H1 (cell line): Measurements from ENCODE around the gene RRM2. TPM values are rescaled to one million over a fixed set of nuclear protein-coding genes. Genes with fewer than 3 reads are reported as not detected.

Experiments
- CTCF ChIA-PET: fragments of 300-600 bp; sonication (Branson Sonifier 250); formaldehyde crosslinking; loops from one replicate; lab custom pipeline; 2021; ENCODE audit not compliant: partially characterized antibody; lab: Charles Lee
- POLR2A ChIA-PET: fragments of 300-600 bp; sonication (Branson Sonifier 250); formaldehyde crosslinking; loops from one replicate; lab custom pipeline; 2021; ENCODE audit warnings: inconsistent platforms; ENCODE audit not compliant: partially characterized antibody; lab: Charles Lee
- DNase-seq, 2 experiments: peaks; one replicate each; pipeline versions ENCODE4 v3.0.0 to v3.0.0-alpha.2; 2010 to 2022; ENCODE audit warnings: low spot score in 2 of 2, low read depth in 1 of 2, mixed read lengths in 1 of 2
- FAIRE-seq: peaks from 2 replicates; lab custom pipeline; 2011; peaks lifted over from hg19 to GRCh38; lab: Jason Lieb, UNC
- H2AFZ ChIP-seq: 2 replicates; pipeline ENCODE4 v1.8.1; 2012; ENCODE audit warnings: low read length, inconsistent platforms
- H2AK5ac ChIP-seq: 2 replicates; pipeline ENCODE4 v1.6.1; 2013; ENCODE audit warnings: low read depth, low read length
- H2BK120ac ChIP-seq: replicated peaks from 2 replicates; pipeline ENCODE3; 2013; ENCODE audit warnings: low read depth, low read length, inconsistent platforms
- H2BK12ac ChIP-seq: 2 replicates; pipeline ENCODE4 v1.6.1; 2013; ENCODE audit warnings: low read depth, low read length
- H2BK15ac ChIP-seq: 2 replicates; pipeline ENCODE4 v1.6.1; 2013; ENCODE audit warnings: low read length
- H2BK20ac ChIP-seq: 2 replicates; pipeline ENCODE4 v1.6.1; 2013; ENCODE audit warnings: low read length
- H2BK5ac ChIP-seq: 2 replicates; pipeline ENCODE4 v1.6.1; 2013; ENCODE audit warnings: low read depth, low read length
- H3K14ac ChIP-seq: 2 replicates; pipeline ENCODE4 v1.6.1; 2013; ENCODE audit warnings: inconsistent platforms; ENCODE audit not compliant: insufficient read length
- H3K18ac ChIP-seq: 2 replicates; pipeline ENCODE4 v1.6.1; 2013; ENCODE audit warnings: low read length; ENCODE audit errors: extremely low read depth
- H3K23ac ChIP-seq: 2 replicates; pipeline ENCODE4 v1.6.1; 2013; ENCODE audit warnings: inconsistent platforms; ENCODE audit not compliant: insufficient read length
- H3K23me2 ChIP-seq: 2 replicates; pipeline ENCODE4 v1.6.1; 2013; ENCODE audit warnings: low read depth, low read length
- H3K27ac ChIP-seq: 2 replicates; pipeline ENCODE4 v1.6.1; 2011; ENCODE audit warnings: low read depth, low read length, inconsistent platforms
- H3K27me3 ChIP-seq, 4 experiments: replicated peaks in 1 of 4; 1 replicate in 1 of 4; 2 replicates in 3 of 4; pipeline versions ENCODE4 v1.6.1 to v1.8.1; 2011 to 2013; ENCODE audit warnings: low read length in 3 of 4, mild to moderate bottlenecking in 3 of 4, inconsistent platforms in 2 of 4, mixed read lengths in 2 of 4, moderate library complexity in 1 of 4; ENCODE audit not compliant: control insufficient read depth in 3 of 4, insufficient read depth in 3 of 4; ENCODE audit errors: extremely low read depth in 1 of 4
- H3K36me3 ChIP-seq, 4 experiments: 2 replicates each; pipeline versions ENCODE4 v1.6.1 to v1.8.1; 2011 to 2013; ENCODE audit warnings: mild to moderate bottlenecking in 4 of 4, low read length in 3 of 4, moderate library complexity in 2 of 4, control low read depth in 1 of 4, inconsistent platforms in 1 of 4; ENCODE audit not compliant: insufficient read depth in 4 of 4, control insufficient read depth in 2 of 4
- H3K4ac ChIP-seq: replicated peaks from 2 replicates; pipeline ENCODE3; 2013; ENCODE audit warnings: low read length, low read depth, mixed read lengths, inconsistent platforms; ENCODE audit not compliant: insufficient read length
- H3K4me1 ChIP-seq, 4 experiments: replicated peaks in 1 of 4; 1 replicate in 1 of 4; 2 replicates in 3 of 4; pipeline versions ENCODE4 v1.6.1 to v1.8.1; 2011 to 2013; ENCODE audit warnings: low read length in 3 of 4, inconsistent platforms in 2 of 4, mixed read lengths in 1 of 4; ENCODE audit not compliant: insufficient read depth in 4 of 4, control insufficient read depth in 3 of 4
- H3K4me2 ChIP-seq, 2 experiments: 2 replicates each; pipeline versions ENCODE4 v1.6.1 to v1.8.1; 2011 to 2013; ENCODE audit warnings: low read depth in 2 of 2, low read length in 2 of 2, control low read depth in 1 of 2, inconsistent platforms in 1 of 2, mild to moderate bottlenecking in 1 of 2; ENCODE audit not compliant: insufficient read depth in 1 of 2
- H3K4me3 ChIP-seq, 4 experiments: fragments of 200-600, 300-600 bp in 1 of 4; sonication (generic), shearing (Covaris generic), sonication (Bioruptor Twin) in 1 of 4; 2 replicates each; pipeline versions ENCODE4 v1.5.1 to v1.8.1; 2011 to 2016; ENCODE audit warnings: low read length in 4 of 4, low read depth in 3 of 4, control low read depth in 2 of 4, inconsistent platforms in 2 of 4, mild to moderate bottlenecking in 2 of 4, mixed read lengths in 1 of 4, moderate library complexity in 1 of 4; ENCODE audit not compliant: insufficient read depth in 2 of 4; ENCODE audit errors: extremely low read depth in 1 of 4
- H3K56ac ChIP-seq: replicated peaks from 2 replicates; pipeline ENCODE3; 2013; ENCODE audit warnings: low read depth, mild to moderate bottlenecking, mixed read lengths, low read length, inconsistent platforms; ENCODE audit not compliant: insufficient read length
- H3K79me1 ChIP-seq: 2 replicates; pipeline ENCODE4 v1.6.1; 2013; ENCODE audit warnings: low read depth, low read length, control low read depth
- H3K79me2 ChIP-seq, 2 experiments: 2 replicates each; pipeline versions ENCODE4 v1.6.1 to v1.8.1; 2012 to 2013; ENCODE audit warnings: low read length in 2 of 2, mild to moderate bottlenecking in 2 of 2, inconsistent platforms in 1 of 2; ENCODE audit not compliant: insufficient read depth in 2 of 2, control insufficient read depth in 1 of 2
- H3K9ac ChIP-seq, 4 experiments: replicated peaks in 1 of 4; 1 replicate in 1 of 4; 2 replicates in 3 of 4; pipeline versions ENCODE4 v1.6.1 to v1.8.1; 2011 to 2013; ENCODE audit warnings: low read depth in 3 of 4, low read length in 3 of 4, control low read depth in 2 of 4, mild to moderate bottlenecking in 2 of 4, moderate library complexity in 2 of 4, inconsistent platforms in 1 of 4; ENCODE audit errors: extremely low read depth in 1 of 4
- H3K9me3 ChIP-seq, 2 experiments: 2 replicates each; pipeline versions ENCODE4 v1.6.1 to v1.8.1; 2012 to 2013; ENCODE audit warnings: mild to moderate bottlenecking in 2 of 2, moderate library complexity in 2 of 2, control low read depth in 1 of 2, inconsistent platforms in 1 of 2, low read depth in 1 of 2, low read length in 1 of 2, mixed read lengths in 1 of 2; ENCODE audit not compliant: insufficient read depth in 2 of 2
- H4K20me1 ChIP-seq, 2 experiments: replicated peaks in 1 of 2; 2 replicates each; pipeline versions ENCODE3 to v1.8.1; 2011 to 2013; ENCODE audit warnings: inconsistent platforms in 2 of 2, low read length in 2 of 2, mild to moderate bottlenecking in 1 of 2; ENCODE audit not compliant: insufficient read depth in 2 of 2, control insufficient read depth in 1 of 2
- H4K5ac ChIP-seq: 2 replicates; pipeline ENCODE4 v1.6.1; 2013; ENCODE audit warnings: low read length, low read depth, mixed read lengths, inconsistent platforms; ENCODE audit not compliant: insufficient read length
- H4K8ac ChIP-seq: 2 replicates; pipeline ENCODE4 v1.8.0; 2013; ENCODE audit warnings: mild to moderate bottlenecking, moderate library complexity, low read length, inconsistent platforms; ENCODE audit not compliant: insufficient read depth; ENCODE audit errors: extremely low read depth
- H4K91ac ChIP-seq: replicated peaks from 2 replicates; pipeline ENCODE3; 2013; ENCODE audit warnings: low read length, mixed read lengths, inconsistent platforms; ENCODE audit not compliant: insufficient read length
- WGBS, 2 experiments: shearing (Covaris generic) in 1 of 2; methylation state at CpG; one replicate each; pipeline versions ENCODE4 v1.1.6 to v1.1.7; 2013 to 2015; ENCODE audit warnings: low lambda C conversion rate in 2 of 2, mixed read lengths in 2 of 2, inconsistent platforms in 1 of 2, low coverage in 1 of 2, missing lambda C conversion rate in 1 of 2; ENCODE audit not compliant: insufficient replicate concordance in 2 of 2, insufficient coverage in 1 of 2, insufficient read length in 1 of 2; ENCODE audit errors: extremely low coverage in 1 of 2, missing lambda C conversion rate in 1 of 2; 5-methylcytosine and 5-hydroxymethylcytosine counted together
- polyA plus RNA-seq, 7 experiments: library from polyadenylated mRNA; depleted of rRNA in 3 of 7; stranded (reverse) in 5 of 7; unstranded in 2 of 7; fragments of >200 nt in 5 of 7; fragments of 200-250 nt in 2 of 7; gene quantifications; 1 replicate in 5 of 7; 2 replicates in 1 of 7; 4 replicates in 1 of 7; pipeline versions ENCODE4 v1.2.1 to v1.2.3, GENCODE V29; 2011 to 2013; ENCODE audit warnings: missing spikeins in 2 of 7, mixed read lengths in 2 of 7
- total RNA-seq: library from RNA; stranded (reverse); fragmentation: NEBNext Ultra II Directional; extraction: Animal tissue kit (Norgen Biotek cat#: 25700); gene quantifications from 2 replicates; pipeline ENCODE4 v1.2.1, GENCODE V29; 2021
- TF ChIP-seq, protein P1 (sequence below): IDR thresholded peaks from 2 replicates; pipeline ENCODE4 v1.6.1; 2012; ENCODE audit warnings: inconsistent platforms
- TF ChIP-seq, protein P2 (sequence below): IDR thresholded peaks from 2 replicates; pipeline ENCODE4 v1.6.1; 2012; ENCODE audit warnings: low read length, inconsistent platforms

Gene RRM2
- total and polyA plus RNA-seq, 2 of the 8 experiments (the other 6 are each of a cell fraction or from before 2014, with no cell fraction given) = 37.7 to 215 TPM

DNA sequence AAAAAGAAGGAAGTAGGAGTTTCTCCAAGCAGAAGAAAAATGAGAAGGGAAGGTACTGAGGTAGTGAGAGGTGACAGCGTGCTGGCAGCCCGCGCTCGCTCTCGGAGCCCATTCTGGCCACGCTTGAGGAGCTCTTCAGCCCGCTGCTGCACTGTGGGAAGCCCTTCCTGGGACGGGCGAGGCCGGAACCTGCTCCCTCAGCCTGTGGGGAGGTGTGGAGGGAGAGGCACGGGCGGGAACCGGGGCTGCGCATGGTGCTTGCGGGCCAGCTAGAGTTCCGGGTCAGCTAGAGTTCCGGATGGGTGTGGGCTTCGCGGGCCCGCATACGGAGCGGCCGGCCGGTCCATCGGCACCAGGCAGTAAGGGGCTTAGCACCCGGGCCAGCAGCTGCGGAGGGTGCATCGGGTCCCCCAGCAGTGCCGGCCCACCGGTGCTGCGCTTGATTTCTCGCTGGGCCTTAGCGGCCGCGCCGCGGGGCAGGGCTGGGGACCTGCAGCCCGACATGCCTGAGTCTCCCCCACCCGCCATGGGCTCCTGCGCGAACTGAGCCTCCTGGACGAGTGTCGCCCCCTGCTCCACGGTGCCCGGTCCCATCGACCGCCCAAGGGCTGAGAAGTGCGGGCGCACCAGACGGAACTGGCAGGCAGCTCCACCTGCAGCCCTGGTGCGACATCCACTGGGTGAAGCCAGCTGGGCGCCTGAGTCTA lies 31.2 kb upstream of the RRM2 start:
- H4K8ac ChIP-seq = no peak overlapping the region
- H3K9ac ChIP-seq = no peak overlapping the region
- H3K23ac ChIP-seq = no peak overlapping the region
- no peak for FAIRE-seq
- H2BK12ac ChIP-seq = no peak overlapping the region
- TF ChIP-seq, protein P1, sequence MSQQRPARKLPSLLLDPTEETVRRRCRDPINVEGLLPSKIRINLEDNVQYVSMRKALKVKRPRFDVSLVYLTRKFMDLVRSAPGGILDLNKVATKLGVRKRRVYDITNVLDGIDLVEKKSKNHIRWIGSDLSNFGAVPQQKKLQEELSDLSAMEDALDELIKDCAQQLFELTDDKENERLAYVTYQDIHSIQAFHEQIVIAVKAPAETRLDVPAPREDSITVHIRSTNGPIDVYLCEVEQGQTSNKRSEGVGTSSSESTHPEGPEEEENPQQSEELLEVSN = peak; percentile 44; the same call in 1 of the 2 replicates
- TF ChIP-seq, protein P2, sequence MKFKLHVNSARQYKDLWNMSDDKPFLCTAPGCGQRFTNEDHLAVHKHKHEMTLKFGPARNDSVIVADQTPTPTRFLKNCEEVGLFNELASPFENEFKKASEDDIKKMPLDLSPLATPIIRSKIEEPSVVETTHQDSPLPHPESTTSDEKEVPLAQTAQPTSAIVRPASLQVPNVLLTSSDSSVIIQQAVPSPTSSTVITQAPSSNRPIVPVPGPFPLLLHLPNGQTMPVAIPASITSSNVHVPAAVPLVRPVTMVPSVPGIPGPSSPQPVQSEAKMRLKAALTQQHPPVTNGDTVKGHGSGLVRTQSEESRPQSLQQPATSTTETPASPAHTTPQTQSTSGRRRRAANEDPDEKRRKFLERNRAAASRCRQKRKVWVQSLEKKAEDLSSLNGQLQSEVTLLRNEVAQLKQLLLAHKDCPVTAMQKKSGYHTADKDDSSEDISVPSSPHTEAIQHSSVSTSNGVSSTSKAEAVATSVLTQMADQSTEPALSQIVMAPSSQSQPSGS = no peak
- no peak overlapping the region for H4K5ac ChIP-seq
- no peaks in the 10 kb centered on the region for H3K79me1 ChIP-seq
- ChIA-PET POLR2A (interaction anchor here (0.6 to 2.6 kb wide), 4 partner anchors 9 to 421 kb away, joined by 4 to 9 read pairs (median 5); no protein-coding TSS in a partner anchor), CTCF (interaction anchor here (0.6 to 24.1 kb wide), 10 partner anchors 8 to 494 kb away, joined by 3 to 429 read pairs (median 3); partner anchors contain the start of gene CYS1)
- no peaks in the 10 kb centered on the region for H3K9me3 ChIP-seq
- no peak overlapping the region for H3K56ac ChIP-seq
- no peak overlapping the region for H2AFZ ChIP-seq
- H2BK15ac ChIP-seq = no peak overlapping the region
- H3K36me3 ChIP-seq = no peaks in the 10 kb centered on the region
- H3K4me2 ChIP-seq = no peak overlapping the region
- no peak overlapping the region for H2BK20ac ChIP-seq
- no peak overlapping the region for H3K18ac ChIP-seq
- peaks cover 0 to 2% (median 0%) of the 10 kb centered on the region in 4 experiments; a peak in 2 of 7 replicates for H3K4me1 ChIP-seq
- H3K4me3 ChIP-seq = no peak overlapping the region
- no peaks in the 10 kb centered on the region for H3K27me3 ChIP-seq
- H3K4ac ChIP-seq = no peak overlapping the region
- H4K20me1 ChIP-seq = no peaks in the 10 kb centered on the region
- DNase-seq = no peak
- H3K79me2 ChIP-seq = no peaks in the 10 kb centered on the region
- no peak overlapping the region for H2BK5ac ChIP-seq
- no peak overlapping the region for H4K91ac ChIP-seq
- no peak overlapping the region for H2BK120ac ChIP-seq
- H2AK5ac ChIP-seq = no peak overlapping the region
- no peak overlapping the region for H3K14ac ChIP-seq
- H3K27ac ChIP-seq = no peak overlapping the region
- H3K23me2 ChIP-seq = no peaks in the 10 kb centered on the region
- 94% methylated on average over 34 of the region's 52 CpGs; no CpG with 5 or more reads in 1 of the 2 experiments for WGBS, 2 experiments
